Activated naive CD8-positive, alpha-beta T cell treated with anti-CD3 and anti-CD28 coated beads, Interleukin-2, amount 50 U/mL, for 24 hours (primary cell): ENCODE results near the gene PRKRA.
"Not testable (repeated sequence)": the region's sequence is repeated elsewhere in the genome, so short reads cannot be mapped to it uniquely, and the experiment has no call there.

Experiments
- ATAC-seq: fragments of 150-1000 bp; cut with Tn5 transposase; one replicate; pipeline ENCODE4 v1.10.0; 2021
- DNase-seq: peaks from one replicate; pipeline ENCODE4 v3.0.0; 2021
- H3K27ac Mint-ChIP-seq: one replicate; pipeline ENCODE4 v1.8.0; 2021; ENCODE audit warnings: mild to moderate bottlenecking, mixed read lengths
- H3K27me3 Mint-ChIP-seq: one replicate; pipeline ENCODE4 v1.8.0; 2021; ENCODE audit warnings: mixed read lengths
- H3K36me3 Mint-ChIP-seq: one replicate; pipeline ENCODE4 v1.8.0; 2021; ENCODE audit warnings: low read depth, mixed read lengths
- H3K4me1 Mint-ChIP-seq: one replicate; pipeline ENCODE4 v1.8.0; 2021; ENCODE audit warnings: mixed read lengths
- H3K4me3 Mint-ChIP-seq: one replicate; pipeline ENCODE4 v1.8.0; 2021; ENCODE audit warnings: mild to moderate bottlenecking, moderate library complexity, mixed read lengths
- H3K9me3 Mint-ChIP-seq: one replicate; pipeline ENCODE4 v1.8.0; 2021; ENCODE audit warnings: mixed read lengths

Gene PRKRA

DNA sequence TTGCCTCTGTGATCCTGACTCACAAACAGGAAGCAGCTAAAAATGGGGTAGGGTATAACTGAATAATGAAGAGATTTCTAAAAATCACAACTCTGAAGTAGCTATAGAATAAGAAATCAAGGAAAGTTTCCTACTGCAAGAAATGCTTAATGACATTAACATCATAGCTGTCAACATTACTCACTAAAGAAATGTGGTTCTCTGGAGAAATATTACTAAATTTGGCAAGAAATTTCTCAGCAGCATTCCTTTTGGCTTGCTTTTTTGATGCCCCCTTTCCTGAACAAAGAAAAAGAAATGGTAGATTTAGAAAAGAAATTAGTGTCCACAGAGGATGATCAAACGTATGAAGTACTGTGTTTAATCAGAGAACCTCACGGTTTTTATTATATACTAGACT is 9.5 kb downstream of the PRKRA start:
- no peaks in the 10 kb centered on the region for H3K9me3 Mint-ChIP-seq
- no peak overlapping the region for H3K4me3 Mint-ChIP-seq
- peaks cover 7% of the 10 kb centered on the region for H3K4me1 Mint-ChIP-seq
- ATAC-seq = no peak
- peaks cover 51% of the 10 kb centered on the region for H3K36me3 Mint-ChIP-seq
- H3K27me3 Mint-ChIP-seq = no peaks in the 10 kb centered on the region
- no peak overlapping the region for H3K27ac Mint-ChIP-seq
- no peak for DNase-seq

DNA sequence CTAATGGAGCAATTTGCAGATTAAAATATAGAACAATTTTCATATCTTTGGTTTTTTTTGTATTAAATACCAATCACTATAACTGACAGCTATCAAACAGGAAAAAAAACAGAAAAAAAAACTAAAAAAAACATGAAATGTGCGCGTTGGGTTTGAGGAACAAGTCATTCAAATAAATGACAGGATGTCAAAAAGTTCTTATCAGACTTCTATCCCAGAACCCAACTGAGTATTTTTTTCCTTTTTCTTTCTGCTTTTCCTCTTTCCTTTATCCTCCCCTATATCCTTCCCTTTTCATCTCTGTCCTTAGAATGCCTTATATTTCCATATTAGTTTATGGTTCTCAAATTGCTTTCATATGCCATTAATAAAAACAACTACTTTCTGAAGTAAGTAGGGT is 14.3 kb downstream of the PRKRA start:
- peaks cover 57% of the 10 kb centered on the region for H3K36me3 Mint-ChIP-seq
- no peak overlapping the region for H3K27ac Mint-ChIP-seq
- H3K4me1 Mint-ChIP-seq = no peaks in the 10 kb centered on the region
- no peak overlapping the region for H3K4me3 Mint-ChIP-seq
- DNase-seq (no peak), ATAC-seq (no peak)
- no peaks in the 10 kb centered on the region for H3K27me3 Mint-ChIP-seq
- no peaks in the 10 kb centered on the region for H3K9me3 Mint-ChIP-seq

DNA sequence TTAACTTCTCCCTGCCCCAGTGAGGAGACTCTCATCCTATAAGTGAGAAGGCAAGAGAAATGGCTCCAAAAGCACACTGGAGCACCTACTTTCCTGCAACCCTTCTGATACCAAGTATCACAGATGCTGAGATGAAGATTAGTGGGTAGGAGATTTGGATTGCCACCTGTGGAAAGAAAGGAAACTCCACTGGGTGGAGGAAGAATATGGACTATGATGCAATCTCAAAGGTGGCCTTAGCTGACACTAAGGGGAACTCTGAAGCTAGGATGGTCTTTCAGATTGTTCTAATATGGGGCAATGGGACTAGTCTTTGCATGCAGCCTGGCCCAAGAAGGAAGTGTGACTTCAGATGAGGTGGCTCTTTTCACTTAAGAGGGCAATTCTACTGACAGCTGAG is 21.6 kb downstream of the PRKRA start:
- H3K27me3 Mint-ChIP-seq = no peaks in the 10 kb centered on the region
- no peak overlapping the region for H3K4me3 Mint-ChIP-seq
- peaks cover 20% of the 10 kb centered on the region for H3K9me3 Mint-ChIP-seq
- peaks cover 66% of the 10 kb centered on the region for H3K36me3 Mint-ChIP-seq
- H3K4me1 Mint-ChIP-seq = no peaks in the 10 kb centered on the region
- H3K27ac Mint-ChIP-seq = no peak overlapping the region
- DNase-seq = no peak
- no peak for ATAC-seq

DNA sequence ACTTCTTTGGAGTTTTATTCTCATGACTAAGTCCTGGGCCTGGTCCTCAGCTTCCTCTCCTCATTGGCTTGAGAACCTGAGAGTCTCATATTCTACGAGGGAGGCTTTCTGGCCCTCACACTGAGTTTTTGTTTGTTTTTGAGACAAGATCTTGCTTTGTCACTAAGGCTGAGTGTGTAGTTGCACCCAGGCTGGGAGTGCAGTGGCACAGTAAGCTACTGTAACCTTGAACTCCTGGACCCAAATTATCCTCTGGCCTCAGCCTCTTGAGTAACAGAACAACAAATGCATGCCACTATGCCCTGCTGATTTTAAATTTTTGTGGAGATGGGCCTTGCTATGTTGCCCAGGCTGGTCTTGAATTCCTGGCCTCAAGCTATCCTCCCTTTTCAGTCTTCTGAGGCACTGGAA is 22.6 kb downstream of the PRKRA start:
- Mint-ChIP-seq H3K9me3 (peaks cover 21% of the 10 kb centered on the region), H3K27me3 (no peaks in the 10 kb centered on the region), H3K4me1 (no peaks in the 10 kb centered on the region), H3K4me3 (no peak overlapping the region), H3K36me3 (peaks cover 67% of the 10 kb centered on the region), H3K27ac (no peak overlapping the region)
- ATAC-seq (no peak), DNase-seq (no peak)

DNA sequence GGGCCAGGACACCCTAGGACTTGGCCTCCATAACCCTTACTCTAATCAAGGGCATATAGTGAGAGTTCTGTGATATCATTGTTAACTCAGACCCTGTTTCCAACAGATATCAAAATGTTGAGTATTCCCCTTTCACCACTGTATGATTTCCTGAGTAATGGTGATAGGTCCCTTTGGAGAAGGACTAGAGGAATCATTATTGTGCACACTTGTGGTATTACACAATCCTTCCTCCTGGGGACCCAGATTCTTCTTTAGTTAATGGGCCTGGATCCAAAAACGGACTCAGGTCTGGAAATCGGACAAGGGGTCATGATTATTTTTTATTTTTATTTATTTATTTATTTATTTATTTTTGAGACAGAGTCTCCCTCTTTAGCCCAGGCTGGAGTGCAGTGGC is 23.5 kb downstream of the PRKRA start:
- H3K4me3 Mint-ChIP-seq = no peak overlapping the region
- no peaks in the 10 kb centered on the region for H3K27me3 Mint-ChIP-seq
- no peak for DNase-seq
- peaks cover 62% of the 10 kb centered on the region for H3K36me3 Mint-ChIP-seq
- H3K27ac Mint-ChIP-seq = no peak overlapping the region
- peaks cover 21% of the 10 kb centered on the region for H3K9me3 Mint-ChIP-seq
- no peak for ATAC-seq
- H3K4me1 Mint-ChIP-seq = no peaks in the 10 kb centered on the region

DNA sequence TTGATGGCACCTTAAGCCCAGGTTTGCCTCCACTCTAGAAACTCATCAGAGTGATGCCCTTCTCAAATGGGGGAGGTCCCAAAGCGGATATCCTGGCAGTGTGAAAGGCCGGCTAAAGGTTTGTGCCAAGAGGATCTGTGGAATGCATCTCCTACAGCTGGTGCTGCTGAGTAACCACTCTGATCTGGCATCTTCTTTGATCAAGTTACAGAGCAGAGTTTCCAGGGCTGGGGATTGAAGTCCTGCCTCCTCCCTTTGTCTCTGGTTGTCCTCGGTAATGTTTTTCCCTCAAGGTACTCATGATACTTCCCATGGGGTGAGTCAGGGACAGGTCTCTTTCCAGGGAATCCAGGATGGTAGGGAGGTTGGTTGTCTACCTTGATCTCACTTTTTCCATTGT is 24.6 kb downstream of the PRKRA start:
- ATAC-seq (no peak), DNase-seq (no peak)
- H3K4me3 Mint-ChIP-seq = no peak overlapping the region
- no peak overlapping the region for H3K27ac Mint-ChIP-seq
- peaks cover 21% of the 10 kb centered on the region for H3K9me3 Mint-ChIP-seq
- H3K27me3 Mint-ChIP-seq = no peaks in the 10 kb centered on the region
- H3K36me3 Mint-ChIP-seq = peaks cover 54% of the 10 kb centered on the region
- H3K4me1 Mint-ChIP-seq = no peaks in the 10 kb centered on the region

DNA sequence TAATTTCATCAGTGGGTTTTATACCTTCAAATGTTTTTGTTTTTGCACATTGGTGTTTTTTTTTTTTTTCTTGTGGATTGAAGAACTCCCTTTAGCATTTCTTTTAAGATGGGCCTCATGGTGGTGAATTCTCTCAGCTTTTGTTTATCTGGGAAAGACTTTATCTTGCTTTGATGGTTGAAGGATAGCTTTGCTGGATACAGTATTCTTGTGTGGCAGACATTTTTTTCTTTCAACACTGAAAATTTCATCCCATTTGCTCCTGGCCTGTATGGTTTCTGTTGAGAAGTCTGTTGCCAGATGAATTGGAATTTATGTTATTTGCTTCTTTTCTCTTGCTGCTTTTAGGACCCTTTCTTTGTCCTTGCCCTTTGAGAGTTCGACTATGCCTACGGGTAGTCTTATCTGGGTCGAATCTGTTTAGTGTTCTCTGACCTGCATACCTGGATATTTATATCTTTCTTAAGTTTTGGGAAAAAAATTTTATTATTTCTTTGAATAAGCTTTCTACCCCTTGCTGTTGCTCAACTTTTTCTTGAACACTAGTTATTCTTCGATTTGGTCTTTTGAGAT is 25.6 kb downstream of the PRKRA start:
- no peak for DNase-seq

DNA sequence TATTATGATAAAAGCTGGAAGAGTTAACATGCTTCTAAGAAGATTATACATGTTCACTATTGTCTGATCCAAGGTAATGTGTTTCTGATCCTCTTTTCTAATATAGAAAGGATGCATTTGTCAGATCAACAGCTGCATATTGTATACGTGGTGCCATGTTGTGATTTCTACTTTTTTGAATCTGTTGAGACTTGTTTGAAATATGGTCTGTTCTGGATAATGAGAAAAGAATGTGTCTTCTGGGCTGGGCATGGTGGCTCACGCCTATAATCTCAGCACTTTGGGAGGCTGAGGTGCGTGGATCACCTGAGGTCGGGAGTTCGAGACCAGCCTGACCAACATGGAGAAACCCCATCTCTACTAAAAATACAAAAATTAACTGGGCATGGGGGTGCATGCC is 27.2 kb downstream of the PRKRA start:
- not testable (repeated sequence) for DNase-seq, H3K4me1 Mint-ChIP-seq, ATAC-seq, H3K4me3 Mint-ChIP-seq, H3K27ac Mint-ChIP-seq, H3K27me3 Mint-ChIP-seq
- Mint-ChIP-seq H3K9me3 (peaks cover 21% of the 10 kb centered on the region), H3K36me3 (peaks cover 42% of the 10 kb centered on the region)

More for the DNA sequence above, 25.6 kb downstream of the PRKRA start:
- Mint-ChIP-seq H3K9me3 (peaks cover 21% of the 10 kb centered on the region), H3K27ac (no peak overlapping the region), H3K4me1 (no peaks in the 10 kb centered on the region), H3K36me3 (peaks cover 50% of the 10 kb centered on the region), H3K27me3 (no peaks in the 10 kb centered on the region), H3K4me3 (no peak overlapping the region)
- no peak for ATAC-seq

DNA sequence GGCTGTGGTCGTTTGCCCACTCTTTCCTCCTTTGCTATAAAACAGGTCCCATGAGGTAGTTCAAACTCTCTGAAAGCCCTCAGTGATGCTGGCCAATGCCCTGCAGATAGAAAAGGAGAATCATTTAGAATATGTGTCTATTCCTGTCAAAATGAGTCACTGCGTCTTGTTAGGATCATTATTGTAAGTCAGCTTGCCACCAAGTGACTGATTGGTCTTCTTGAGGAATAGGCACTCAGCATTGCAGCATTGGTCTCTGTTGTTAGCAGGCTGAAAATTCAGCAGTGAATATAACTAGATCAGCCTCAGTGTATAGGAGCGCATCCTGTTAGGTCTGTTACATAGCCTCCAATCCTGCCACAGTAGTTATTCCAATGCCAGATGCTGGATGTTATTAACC is 28.9 kb downstream of the PRKRA start:
- H3K27ac Mint-ChIP-seq = no peak overlapping the region
- no peaks in the 10 kb centered on the region for H3K27me3 Mint-ChIP-seq
- peaks cover 29% of the 10 kb centered on the region for H3K36me3 Mint-ChIP-seq
- no peak overlapping the region for H3K4me3 Mint-ChIP-seq
- DNase-seq (no peak), ATAC-seq (no peak)
- H3K4me1 Mint-ChIP-seq = no peaks in the 10 kb centered on the region
- peaks cover 21% of the 10 kb centered on the region for H3K9me3 Mint-ChIP-seq

DNA sequence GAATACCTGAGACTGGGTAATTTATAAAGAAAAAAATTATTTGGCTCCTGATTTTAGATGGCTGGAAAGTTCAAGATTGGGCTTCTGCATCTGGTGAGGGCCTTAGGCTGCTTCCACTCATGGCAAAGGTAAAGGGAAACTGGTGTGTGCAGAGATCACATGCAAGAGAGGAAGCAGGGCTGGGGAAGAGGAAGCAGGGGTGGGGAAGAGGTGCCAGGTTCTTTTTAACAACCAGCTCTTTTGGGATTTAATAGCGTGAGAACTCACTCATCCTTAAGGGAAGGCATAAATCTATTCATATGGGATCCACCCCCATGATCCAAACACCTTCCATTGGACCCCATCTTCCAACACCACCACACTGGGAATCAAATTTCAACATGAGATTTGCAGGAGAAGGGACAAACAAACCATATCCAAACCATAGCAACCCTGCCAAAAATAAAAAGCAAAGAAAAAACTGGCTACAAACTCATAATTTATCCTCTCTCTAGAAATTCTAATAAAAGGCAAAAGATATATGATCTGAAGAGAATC is 30.4 kb downstream of the PRKRA start:
- Mint-ChIP-seq H3K4me3 (no peak overlapping the region), H3K9me3 (peaks cover 13% of the 10 kb centered on the region), H3K27me3 (no peaks in the 10 kb centered on the region), H3K27ac (no peak overlapping the region), H3K36me3 (peaks cover 15% of the 10 kb centered on the region), H3K4me1 (no peaks in the 10 kb centered on the region)
- ATAC-seq = no peak
- no peak for DNase-seq

DNA sequence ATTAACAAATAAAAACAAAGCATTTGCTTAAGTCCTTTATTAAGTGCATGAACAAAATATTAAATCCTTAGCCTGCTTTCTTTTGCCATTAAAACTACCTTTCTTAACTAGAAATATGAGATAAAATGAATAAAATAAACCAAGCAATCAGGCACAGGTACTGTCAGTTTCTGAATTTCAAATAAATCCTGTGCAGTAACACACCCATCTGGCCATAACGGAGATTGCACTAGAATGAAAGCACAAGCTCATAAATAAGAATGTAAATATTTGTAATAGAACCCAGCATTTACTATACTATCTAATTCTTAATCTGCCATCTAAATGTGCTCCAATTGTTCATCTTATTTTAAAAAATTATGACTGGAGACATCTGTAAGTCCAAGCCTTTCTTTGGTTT is 31.9 kb downstream of the PRKRA start:
- Mint-ChIP-seq H3K9me3 (no peaks in the 10 kb centered on the region), H3K27me3 (no peaks in the 10 kb centered on the region), H3K27ac (no peak overlapping the region), H3K36me3 (peaks cover 4% of the 10 kb centered on the region), H3K4me1 (peaks cover 10% of the 10 kb centered on the region), H3K4me3 (no peak overlapping the region)
- DNase-seq = no peak
- ATAC-seq = no peak

DNA sequence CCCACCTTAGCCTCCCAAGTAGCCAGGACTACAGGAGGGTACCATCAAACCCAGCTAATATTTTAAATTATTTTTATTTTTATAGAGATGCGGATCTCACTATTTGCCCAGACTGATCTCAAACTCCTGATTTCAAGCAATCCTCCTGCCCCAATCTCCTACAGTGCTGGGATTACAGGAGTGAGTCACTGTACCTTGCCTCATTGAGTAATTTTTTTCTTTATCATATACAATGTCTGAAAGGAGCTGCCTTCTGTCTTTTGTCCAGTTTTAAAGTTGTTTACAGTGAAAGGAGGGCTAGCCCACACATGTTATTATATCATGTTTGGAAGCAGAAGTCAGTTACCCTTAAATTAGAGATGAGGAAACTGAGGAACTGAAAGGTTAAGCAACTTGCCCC is 32.5 kb downstream of the PRKRA start:
- H3K4me3 Mint-ChIP-seq = no peak overlapping the region
- ATAC-seq = no peak
- H3K27ac Mint-ChIP-seq = no peak overlapping the region
- no peaks in the 10 kb centered on the region for H3K9me3 Mint-ChIP-seq
- no peaks in the 10 kb centered on the region for H3K27me3 Mint-ChIP-seq
- DNase-seq = no peak
- H3K4me1 Mint-ChIP-seq = peaks cover 14% of the 10 kb centered on the region
- no peaks in the 10 kb centered on the region for H3K36me3 Mint-ChIP-seq

DNA sequence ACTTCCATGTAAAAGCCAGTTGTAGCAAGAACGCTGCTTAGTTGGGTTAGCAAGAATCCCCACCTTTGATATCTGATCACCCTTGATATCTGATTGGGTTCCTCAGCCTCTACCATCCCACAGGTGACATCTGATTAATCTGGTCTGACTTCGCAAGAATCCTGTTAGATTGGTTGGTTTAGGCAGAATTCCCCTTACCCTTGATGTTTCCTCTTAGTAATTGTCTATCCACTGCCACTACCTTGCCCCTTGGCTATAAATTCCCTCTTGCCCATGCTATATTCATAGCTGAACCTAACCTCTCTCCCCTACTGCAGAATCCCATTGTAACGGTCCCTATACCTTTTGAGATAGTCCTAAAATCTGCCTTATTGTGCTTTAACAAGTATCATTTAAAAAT is 33.1 kb downstream of the PRKRA start:
- DNase-seq = no peak
- H3K27me3 Mint-ChIP-seq = no peaks in the 10 kb centered on the region
- H3K4me3 Mint-ChIP-seq = no peak overlapping the region
- no peak for ATAC-seq
- H3K4me1 Mint-ChIP-seq = peaks cover 19% of the 10 kb centered on the region
- H3K36me3 Mint-ChIP-seq = no peaks in the 10 kb centered on the region
- no peaks in the 10 kb centered on the region for H3K9me3 Mint-ChIP-seq
- no peak overlapping the region for H3K27ac Mint-ChIP-seq

DNA sequence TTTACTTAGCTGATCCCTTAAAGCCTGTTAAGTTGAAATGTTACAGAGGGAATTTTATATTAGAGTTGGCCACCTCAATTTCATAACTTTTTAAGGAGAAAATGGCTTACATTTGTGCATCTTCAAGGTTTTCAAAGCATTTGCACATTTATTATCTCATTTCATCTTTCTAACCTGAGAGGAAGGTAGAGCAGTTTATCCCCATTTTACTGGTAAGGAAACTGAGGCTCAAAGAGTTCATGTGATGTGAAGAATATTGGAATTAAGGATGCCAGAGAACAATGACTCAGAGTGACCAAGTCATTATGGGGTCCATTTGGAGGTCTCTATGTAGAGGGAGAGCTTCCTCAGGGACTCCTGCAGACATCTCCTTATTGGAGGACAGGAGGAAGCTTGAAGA is 35.0 kb downstream of the PRKRA start:
- Mint-ChIP-seq H3K27me3 (no peaks in the 10 kb centered on the region), H3K36me3 (no peaks in the 10 kb centered on the region), H3K27ac (no peak overlapping the region), H3K4me3 (no peak overlapping the region), H3K4me1 (peaks cover 23% of the 10 kb centered on the region), H3K9me3 (no peaks in the 10 kb centered on the region)
- DNase-seq = no peak
- ATAC-seq = no peak

DNA sequence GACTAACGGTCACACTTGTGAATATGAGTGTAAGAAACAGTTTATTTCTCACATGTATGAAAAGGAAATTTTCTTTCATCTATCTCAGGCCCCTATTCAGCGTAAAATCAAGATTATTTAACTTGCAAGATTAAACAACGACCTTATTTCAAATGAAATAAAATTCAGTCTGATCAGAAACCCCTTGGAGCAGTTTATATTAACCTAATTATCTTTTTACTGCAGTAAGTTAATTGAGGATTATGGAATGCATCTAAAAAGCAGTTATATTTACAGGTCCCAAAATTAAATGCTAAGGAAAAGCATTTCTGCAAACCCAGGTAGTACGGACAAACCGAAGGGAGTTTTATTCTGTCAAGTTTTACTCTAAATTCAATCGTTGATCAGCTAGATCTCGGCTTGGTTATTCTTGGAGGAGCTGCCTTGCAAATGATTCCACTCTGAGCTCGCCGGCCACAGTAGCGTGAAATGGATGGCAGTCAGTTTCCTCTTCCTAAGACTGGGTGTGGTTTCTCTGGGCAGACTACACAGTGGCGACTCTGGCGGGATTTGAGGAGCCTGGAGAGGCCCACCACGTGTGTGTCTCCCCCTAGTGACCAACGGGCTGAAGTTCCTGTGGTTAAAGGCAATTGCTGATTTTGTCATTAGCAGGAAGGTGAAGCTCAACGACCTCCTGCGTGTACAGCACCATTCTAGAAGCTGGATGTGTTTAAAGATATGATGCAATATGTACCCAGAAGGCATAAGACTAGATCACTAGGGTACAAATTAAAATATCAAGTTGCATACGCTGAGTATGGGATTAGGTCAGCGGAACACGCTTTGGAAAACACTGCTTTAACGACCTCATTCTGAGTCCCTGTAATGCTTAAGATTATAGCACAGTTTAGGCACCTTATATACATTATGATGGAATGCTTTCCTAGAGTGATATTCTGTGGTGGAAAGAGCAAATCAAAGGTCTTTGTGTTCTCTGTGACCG is 36.4 kb downstream of the PRKRA start:
- no peaks in the 10 kb centered on the region for H3K9me3 Mint-ChIP-seq
- peaks cover 23% of the 10 kb centered on the region for H3K4me1 Mint-ChIP-seq

More for the DNA sequence above, 36.4 kb downstream of the PRKRA start:
- ATAC-seq (peak; percentile 89), DNase-seq (peak; percentile 82)
- H3K27ac Mint-ChIP-seq = peak overlapping the region; percentile 92
- no peaks in the 10 kb centered on the region for H3K36me3 Mint-ChIP-seq
- H3K27me3 Mint-ChIP-seq = no peaks in the 10 kb centered on the region
- H3K4me3 Mint-ChIP-seq = peak overlapping the region; percentile 88
